ENCODE measurements around the gene OR6B3.

Gene OR6B3

GRCh38 chr2:240032406-240033329 lies 20.7 kb downstream of the OR6B3 start:
- POLR2A ChIA-PET = no interaction called here

GRCh38 chr2:240030379-240031094 lies 22.8 kb downstream of the OR6B3 start, which contains the start of gene OR6B2:
TSS of gene OR6B2 (minus strand) at chr2:240030429. CDS start at chr2:240030429, 0 bp downstream.
- H3K4me3 ChIP-seq (ENCODE audit: control insufficient read depth in 1 of 7, extremely low read depth in 1 of 7, insufficient read depth in 4 of 7, low read depth in 2 of 7, low read length in 6 of 7) = no peak within 1 kb of the TSS
- peaks cover 0 to 3% (median under 1%) of the 10 kb centered on the region in 4 experiments for H3K4me1 ChIP-seq (ENCODE audit: control extremely low read depth in 1 of 4, control insufficient read depth in 4 of 4, insufficient read depth in 4 of 4, low read length in 3 of 4)
- DNase-seq = no peak
- H3K27me3 ChIP-seq (replicated peaks in 2 of 5; ENCODE audit: control insufficient read depth in 4 of 5, insufficient read depth in 5 of 5, low read length in 4 of 5) = peaks cover 0 to 39% (median 12%) of the 10 kb centered on the region in 5 experiments
- POLR2A ChIA-PET = no interaction called here
- 75% methylated on average over 6 of the region's 6 CpGs for WGBS (ENCODE audit: insufficient coverage)
- H3K9me3 ChIP-seq (ENCODE audit: control extremely low read depth in 1 of 5, control insufficient read depth in 4 of 5, insufficient read depth in 2 of 5, low read depth in 1 of 5, low read length in 4 of 5) = no peaks in the 10 kb centered on the region
- CTCF ChIA-PET = interaction anchor here (1.2 kb wide), 1 partner anchor 9 kb away, joined by 3 read pairs; no protein-coding TSS in a partner anchor
- no peaks in the 10 kb centered on the region for H3K36me3 ChIP-seq (ENCODE audit: control insufficient read depth in 4 of 4, insufficient read depth in 4 of 4, low read length in 3 of 4)
- no peak within 1 kb of the TSS for H3K27ac ChIP-seq (ENCODE audit: insufficient read depth in 1 of 2, low read depth in 1 of 2, low read length in 2 of 2, poor library complexity in 1 of 2, severe bottlenecking in 2 of 2)

More at GRCh38 chr2:240032406-240033329, 20.7 kb downstream of the OR6B3 start:
- H3K36me3 ChIP-seq (ENCODE audit: control insufficient read depth in 4 of 4, insufficient read depth in 4 of 4, low read length in 3 of 4) = no peaks in the 10 kb centered on the region
- no peak overlapping the region for H3K27ac ChIP-seq (ENCODE audit: insufficient read depth in 1 of 2, low read depth in 1 of 2, low read length in 2 of 2, poor library complexity in 1 of 2, severe bottlenecking in 2 of 2)
- no peaks in the 10 kb centered on the region for H3K9me3 ChIP-seq (ENCODE audit: control extremely low read depth in 1 of 5, control insufficient read depth in 4 of 5, insufficient read depth in 2 of 5, low read depth in 1 of 5, low read length in 4 of 5)
- DNase-seq = no peak
- no peaks in the 10 kb centered on the region for H3K4me1 ChIP-seq (ENCODE audit: control extremely low read depth in 1 of 4, control insufficient read depth in 4 of 4, insufficient read depth in 4 of 4, low read length in 3 of 4)
- peaks cover 0 to 41% (median 12%) of the 10 kb centered on the region in 5 experiments for H3K27me3 ChIP-seq (replicated peaks in 2 of 5; ENCODE audit: control insufficient read depth in 4 of 5, insufficient read depth in 5 of 5, low read length in 4 of 5)
- H3K4me3 ChIP-seq (ENCODE audit: control insufficient read depth in 1 of 7, extremely low read depth in 1 of 7, insufficient read depth in 4 of 7, low read depth in 2 of 7, low read length in 6 of 7) = no peak overlapping the region
- CTCF ChIA-PET = no interaction called here
- WGBS (ENCODE audit: insufficient coverage) = 81% methylated on average over 12 of the region's 14 CpGs

- no peaks in the 10 kb centered on the region for H3K27me3 ChIP-seq (replicated peaks in 2 of 5; ENCODE audit: control insufficient read depth in 4 of 5, insufficient read depth in 5 of 5, low read length in 4 of 5)
- H3K9me3 ChIP-seq (ENCODE audit: control extremely low read depth in 1 of 5, control insufficient read depth in 4 of 5, insufficient read depth in 2 of 5, low read depth in 1 of 5, low read length in 4 of 5) = no peaks in the 10 kb centered on the region
- peaks cover 12 to 16% (median 13%) of the 10 kb centered on the region in 4 experiments for H3K4me1 ChIP-seq (ENCODE audit: control extremely low read depth in 1 of 4, control insufficient read depth in 4 of 4, insufficient read depth in 4 of 4, low read length in 3 of 4)
- peak overlapping the region; percentile 74 to 88 for H3K27ac ChIP-seq (ENCODE audit: insufficient read depth in 1 of 2, low read depth in 1 of 2, low read length in 2 of 2, poor library complexity in 1 of 2, severe bottlenecking in 2 of 2)
- 0% methylated on average over 17 of the region's 22 CpGs for WGBS (ENCODE audit: insufficient coverage)
- peak; percentile 16 to 69 (median 55) for DNase-seq
- ChIA-PET CTCF (interaction anchor here (0.9 to 1.1 kb wide), 2 partner anchors 9 to 13 kb away, joined by 3 read pairs; no protein-coding TSS in a partner anchor), POLR2A (no interaction called here)
- H3K4me3 ChIP-seq (ENCODE audit: control insufficient read depth in 1 of 7, extremely low read depth in 1 of 7, insufficient read depth in 4 of 7, low read depth in 2 of 7, low read length in 6 of 7) = peak overlapping the region; percentile 78 to 97 (median 92)
- peaks cover 10 to 18% (median 15%) of the 10 kb centered on the region in 4 experiments for H3K36me3 ChIP-seq (ENCODE audit: control insufficient read depth in 4 of 4, insufficient read depth in 4 of 4, low read length in 3 of 4)
These were observed 28.6 kb downstream of the OR6B3 start for GRCh38 chr2:240024766-240025165.

GRCh38 chr2:240023792-240024191 lies 29.5 kb downstream of the OR6B3 start:
- H3K27ac ChIP-seq (ENCODE audit: insufficient read depth in 1 of 2, low read depth in 1 of 2, low read length in 2 of 2, poor library complexity in 1 of 2, severe bottlenecking in 2 of 2) = no peak overlapping the region
- ChIA-PET CTCF (no interaction called here), POLR2A (no interaction called here)
- no peaks in the 10 kb centered on the region for H3K27me3 ChIP-seq (replicated peaks in 2 of 5; ENCODE audit: control insufficient read depth in 4 of 5, insufficient read depth in 5 of 5, low read length in 4 of 5)
- WGBS (ENCODE audit: insufficient coverage) = 92% methylated on average over 7 of the region's 9 CpGs
- peaks cover 12 to 16% (median 13%) of the 10 kb centered on the region in 4 experiments for H3K4me1 ChIP-seq (ENCODE audit: control extremely low read depth in 1 of 4, control insufficient read depth in 4 of 4, insufficient read depth in 4 of 4, low read length in 3 of 4)
- peaks cover 11 to 23% (median 20%) of the 10 kb centered on the region in 4 experiments for H3K36me3 ChIP-seq (ENCODE audit: control insufficient read depth in 4 of 4, insufficient read depth in 4 of 4, low read length in 3 of 4)
- no peak for DNase-seq
- H3K9me3 ChIP-seq (ENCODE audit: control extremely low read depth in 1 of 5, control insufficient read depth in 4 of 5, insufficient read depth in 2 of 5, low read depth in 1 of 5, low read length in 4 of 5) = no peaks in the 10 kb centered on the region
- peak overlapping the region in 4 of 7 experiments; percentile 92 to 97 (median 92) for H3K4me3 ChIP-seq (ENCODE audit: control insufficient read depth in 1 of 7, extremely low read depth in 1 of 7, insufficient read depth in 4 of 7, low read depth in 2 of 7, low read length in 6 of 7)

GRCh38 chr2:240021488-240022104 lies 31.7 kb downstream of the OR6B3 start:
- ChIA-PET CTCF (interaction anchor here (0.7 to 2.6 kb wide), 8 partner anchors 9 to 44 kb away, joined by 3 to 18 read pairs (median 5); partner anchors contain the start of gene OR6B2), POLR2A (no interaction called here)
- Histone ChIP-seq H3K36me3 (ENCODE audit: control insufficient read depth in 4 of 4, insufficient read depth in 4 of 4, low read length in 3 of 4) (peaks cover 19 to 45% (median 33%) of the 10 kb centered on the region in 4 experiments), H3K27ac (ENCODE audit: insufficient read depth in 1 of 2, low read depth in 1 of 2, low read length in 2 of 2, poor library complexity in 1 of 2, severe bottlenecking in 2 of 2) (no peak overlapping the region), H3K27me3 (replicated peaks in 2 of 5; ENCODE audit: control insufficient read depth in 4 of 5, insufficient read depth in 5 of 5, low read length in 4 of 5) (no peaks in the 10 kb centered on the region), H3K4me3 (ENCODE audit: control insufficient read depth in 1 of 7, extremely low read depth in 1 of 7, insufficient read depth in 4 of 7, low read depth in 2 of 7, low read length in 6 of 7) (no peak overlapping the region), H3K4me1 (ENCODE audit: control extremely low read depth in 1 of 4, control insufficient read depth in 4 of 4, insufficient read depth in 4 of 4, low read length in 3 of 4) (peaks cover 12 to 16% (median 13%) of the 10 kb centered on the region in 4 experiments), H3K9me3 (ENCODE audit: control extremely low read depth in 1 of 5, control insufficient read depth in 4 of 5, insufficient read depth in 2 of 5, low read depth in 1 of 5, low read length in 4 of 5) (no peaks in the 10 kb centered on the region)
- DNase-seq = peak; percentile 55 to 77 (median 73)
- 63% methylated on average over 5 of the region's 9 CpGs for WGBS (ENCODE audit: insufficient coverage)

GRCh38 chr2:240018071-240018750 lies 35.1 kb downstream of the OR6B3 start:
- 98% methylated on average over 9 of the region's 11 CpGs for WGBS (ENCODE audit: insufficient coverage)
- ChIA-PET CTCF (interaction anchor here (0.9 kb wide), 1 partner anchor 26 kb away, joined by 3 read pairs; no protein-coding TSS in a partner anchor), POLR2A (no interaction called here)
- Histone ChIP-seq H3K4me3 (ENCODE audit: control insufficient read depth in 1 of 7, extremely low read depth in 1 of 7, insufficient read depth in 4 of 7, low read depth in 2 of 7, low read length in 6 of 7) (no peak overlapping the region), H3K27ac (ENCODE audit: insufficient read depth in 1 of 2, low read depth in 1 of 2, low read length in 2 of 2, poor library complexity in 1 of 2, severe bottlenecking in 2 of 2) (no peak overlapping the region), H3K9me3 (ENCODE audit: control extremely low read depth in 1 of 5, control insufficient read depth in 4 of 5, insufficient read depth in 2 of 5, low read depth in 1 of 5, low read length in 4 of 5) (no peaks in the 10 kb centered on the region), H3K4me1 (ENCODE audit: control extremely low read depth in 1 of 4, control insufficient read depth in 4 of 4, insufficient read depth in 4 of 4, low read length in 3 of 4) (no peaks in the 10 kb centered on the region), H3K36me3 (ENCODE audit: control insufficient read depth in 4 of 4, insufficient read depth in 4 of 4, low read length in 3 of 4) (peaks cover 36 to 73% (median 55%) of the 10 kb centered on the region in 4 experiments), H3K27me3 (replicated peaks in 2 of 5; ENCODE audit: control insufficient read depth in 4 of 5, insufficient read depth in 5 of 5, low read length in 4 of 5) (no peaks in the 10 kb centered on the region)
- DNase-seq = no peak

Data from common myeloid progenitor, CD34-positive (primary cell).